DMS 273 treated with DMSO at 0.1 percent for 48 hours (cell line): ENCODE measurements around the gene GGT5.
"Not testable (repeated sequence)": the region's sequence is repeated elsewhere in the genome, so short reads cannot be mapped to it uniquely, and the experiment has no call there.

Experiments
- DNase-seq: peaks from one replicate; lab custom pipeline; 2025; lab: John Stamatoyannopoulos, UW

The GGT5 gene

DNA sequence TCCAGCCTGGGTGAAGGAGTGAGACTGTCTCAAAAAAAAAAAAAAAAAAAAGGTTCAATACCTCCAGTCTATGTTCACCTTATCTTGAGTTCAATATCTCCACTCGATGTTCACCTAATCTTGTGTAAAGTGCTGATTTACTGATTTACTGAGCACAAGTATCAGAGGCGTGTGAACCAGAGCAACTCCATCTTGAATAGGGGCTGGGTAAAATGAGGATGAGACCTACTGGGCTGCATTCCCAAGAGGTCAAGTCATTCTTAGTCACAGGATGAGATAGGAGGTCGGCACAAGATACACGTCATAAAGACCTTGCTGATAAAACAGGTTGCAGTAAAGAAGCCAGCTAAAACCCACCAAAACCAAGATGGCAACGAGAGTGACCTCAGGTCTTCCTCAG, 41.0 kb downstream of the GGT5 start:
- not testable (repeated sequence) for DNase-seq

DNA sequence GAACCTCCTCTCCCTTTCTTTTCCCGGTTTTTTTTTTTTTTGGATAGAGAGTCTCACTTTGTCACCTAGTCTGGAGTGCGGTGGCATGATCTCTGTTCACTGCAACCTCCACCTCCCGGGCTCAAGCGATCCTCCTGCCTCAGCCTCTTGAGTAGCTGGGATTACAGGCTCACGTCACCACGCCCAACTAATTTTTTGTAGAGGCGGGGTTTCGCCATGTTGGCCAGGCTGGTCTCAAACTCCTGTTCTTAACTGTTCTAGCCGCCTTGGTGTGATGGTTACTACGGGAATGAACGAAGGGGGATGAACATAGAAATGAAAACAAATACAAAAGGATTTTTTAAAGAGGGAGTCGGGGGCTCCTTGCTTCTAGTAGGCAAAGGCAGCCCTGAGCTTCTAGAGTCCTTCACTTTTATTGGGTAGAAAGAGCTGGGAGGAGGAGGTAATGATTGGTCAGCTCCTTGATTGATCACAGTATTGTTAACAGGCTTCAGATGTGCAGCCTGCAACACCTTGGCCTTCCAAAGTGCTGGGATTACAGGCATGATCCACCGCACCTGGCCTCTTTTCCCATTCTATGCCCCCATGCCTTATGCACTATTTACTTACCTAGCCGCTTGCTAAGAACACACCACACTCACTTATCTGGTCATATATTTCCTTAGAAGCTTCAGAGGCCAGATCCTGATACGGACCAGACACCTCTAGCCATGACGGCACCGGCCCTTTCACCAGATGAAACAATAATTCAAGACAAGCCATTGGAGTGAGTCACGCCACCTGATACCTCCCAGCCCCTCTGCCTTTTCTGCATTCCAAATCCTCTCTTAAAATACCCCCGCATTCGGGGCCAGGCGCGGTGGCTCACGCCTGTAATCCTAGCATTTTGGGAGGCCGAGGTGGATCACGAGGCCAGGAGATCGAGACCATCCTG, 42.9 kb downstream of the GGT5 start:
- no peak for DNase-seq

DNA sequence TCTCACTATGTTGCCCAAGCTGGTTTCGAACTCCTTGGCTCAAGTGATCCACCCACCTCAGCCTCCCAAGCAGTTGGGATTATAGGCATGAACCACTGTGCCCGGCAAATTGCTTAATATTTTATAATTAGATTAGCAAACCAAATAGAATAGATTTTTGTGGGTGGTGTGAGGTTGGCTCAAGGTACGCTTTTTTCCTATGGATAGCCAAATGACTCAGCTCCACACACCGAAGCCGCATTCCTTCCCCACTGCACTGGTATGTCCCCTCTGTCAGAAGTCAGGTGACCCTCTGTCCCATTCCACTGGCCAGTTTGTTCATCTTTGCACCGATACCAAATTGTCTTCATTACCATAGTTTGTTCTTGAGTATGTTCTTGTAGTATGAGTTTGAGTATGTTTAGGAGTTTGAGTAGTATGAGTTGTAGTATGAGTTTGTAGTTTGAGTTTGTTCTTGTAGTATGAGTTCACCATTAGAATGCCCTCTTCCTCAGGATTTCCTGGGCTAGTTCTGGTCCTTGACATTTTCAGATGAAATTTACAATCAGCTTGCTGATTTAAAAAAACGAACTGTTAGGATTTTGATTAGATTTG, 44.2 kb downstream of the GGT5 start:
- no peak for DNase-seq

DNA sequence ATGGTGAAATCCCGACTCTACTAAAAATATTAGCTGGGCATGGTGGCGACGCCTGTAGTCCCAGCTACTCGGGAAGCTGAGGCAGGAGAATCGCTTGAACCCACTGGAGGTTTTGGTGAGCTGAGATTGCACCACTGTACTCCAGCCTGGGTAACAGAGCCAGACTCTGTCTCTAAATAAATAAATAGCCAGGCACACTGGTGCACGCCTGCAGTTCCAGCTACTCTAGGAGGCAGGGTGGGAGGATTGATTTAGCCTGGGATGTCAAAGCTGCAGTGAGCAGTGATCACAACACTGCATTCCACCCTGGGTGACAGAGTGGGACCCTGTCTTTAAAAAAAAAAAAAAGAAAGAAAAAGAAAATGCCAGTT, 46.2 kb downstream of the GGT5 start:
- DNase-seq: no peak

DNA sequence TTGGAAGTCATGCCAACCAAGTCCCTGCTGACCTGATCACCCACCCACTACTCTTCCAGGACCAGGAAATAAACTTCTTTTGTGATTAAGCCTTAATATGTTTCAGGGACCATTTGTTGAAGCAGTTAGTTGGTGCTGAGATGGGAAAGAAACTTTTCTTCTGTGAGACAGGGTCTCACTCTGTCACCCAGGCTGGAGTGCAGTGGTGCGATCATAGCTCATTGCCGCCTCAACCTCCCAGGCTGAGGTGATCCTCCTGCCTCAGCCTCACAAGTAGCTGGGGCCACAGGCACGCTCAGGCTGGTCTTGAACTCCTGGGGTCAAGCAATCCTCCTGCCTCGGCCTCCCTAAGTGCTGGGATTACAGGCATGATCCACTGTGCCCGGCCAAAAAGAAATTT, 53.0 kb downstream of the GGT5 start:
- DNase-seq: no peak

DNA sequence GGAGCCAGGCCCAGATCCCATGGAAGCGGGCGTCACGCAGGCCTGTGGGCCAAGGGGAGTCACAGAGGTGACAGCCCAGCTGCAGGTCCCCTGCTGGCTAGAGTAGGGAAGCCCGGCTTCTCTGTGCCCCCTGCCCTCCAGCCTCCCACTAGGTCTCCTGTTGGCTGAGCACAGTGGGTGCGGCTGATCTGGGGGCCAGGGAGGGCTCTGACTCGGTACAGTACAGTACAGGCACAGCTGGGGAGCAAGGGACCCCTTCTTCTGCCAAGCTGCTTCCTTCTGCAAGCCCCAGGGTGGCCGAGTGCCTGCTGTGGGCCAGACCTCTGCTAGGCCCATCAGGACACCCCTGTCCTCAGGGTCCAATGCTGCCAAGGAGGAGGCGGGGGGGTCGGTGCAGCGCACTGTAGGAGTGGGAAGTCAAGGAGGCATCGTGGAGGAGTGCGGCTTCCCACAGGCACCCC, 53.5 kb downstream of the GGT5 start:
- no peak for DNase-seq

DNA sequence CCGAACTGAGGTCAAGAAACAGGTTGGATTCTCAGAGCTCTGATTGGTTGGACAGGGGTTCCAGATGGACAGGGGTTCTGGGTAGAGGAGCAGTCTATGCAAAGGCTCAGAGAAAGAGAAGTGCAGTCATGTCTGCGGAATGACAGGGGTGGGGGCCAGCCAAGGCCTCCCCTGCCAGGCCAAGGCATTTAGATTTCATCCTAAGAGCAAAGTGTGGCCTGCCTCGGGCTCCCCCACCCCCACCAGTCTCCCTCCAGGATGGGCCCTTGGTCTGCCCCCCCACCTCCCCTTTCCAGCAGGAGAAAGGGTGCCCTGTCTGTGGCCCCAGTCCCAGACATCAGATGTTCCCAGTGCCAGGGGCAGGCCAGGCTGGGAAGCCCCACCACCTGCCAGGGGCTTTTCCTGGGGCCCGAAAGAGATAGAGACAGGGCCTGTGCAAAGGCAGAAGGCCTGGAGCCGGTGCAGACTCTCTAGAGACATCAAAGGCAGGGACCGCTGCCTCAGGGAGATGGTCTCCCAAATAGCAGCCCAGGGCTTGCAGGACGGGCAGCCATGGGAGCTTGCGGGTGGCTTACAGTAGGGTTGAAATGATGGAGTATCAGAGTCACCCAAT, 54.2 kb downstream of the GGT5 start:
- no peak for DNase-seq

DNA sequence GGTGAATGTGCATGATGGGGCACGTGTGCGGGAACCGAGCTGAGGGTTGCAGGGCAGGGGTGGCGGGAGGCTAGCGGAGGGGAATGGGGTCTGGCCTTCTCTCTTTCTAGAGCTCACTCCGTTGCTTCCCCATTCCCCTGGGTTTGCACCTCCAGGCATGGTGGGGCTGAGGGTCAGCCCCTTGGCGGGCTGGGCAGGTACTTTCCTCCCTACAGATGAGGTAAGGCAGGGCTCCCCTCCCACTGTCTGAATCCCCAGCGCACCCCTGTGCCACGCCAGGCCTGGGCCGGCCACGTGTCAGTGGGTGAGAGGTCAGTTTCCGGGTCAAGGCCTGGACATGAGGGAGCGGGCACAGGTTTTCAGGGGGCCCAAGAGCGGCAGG, 54.7 kb downstream of the GGT5 start:
- DNase-seq: no peak

DNA sequence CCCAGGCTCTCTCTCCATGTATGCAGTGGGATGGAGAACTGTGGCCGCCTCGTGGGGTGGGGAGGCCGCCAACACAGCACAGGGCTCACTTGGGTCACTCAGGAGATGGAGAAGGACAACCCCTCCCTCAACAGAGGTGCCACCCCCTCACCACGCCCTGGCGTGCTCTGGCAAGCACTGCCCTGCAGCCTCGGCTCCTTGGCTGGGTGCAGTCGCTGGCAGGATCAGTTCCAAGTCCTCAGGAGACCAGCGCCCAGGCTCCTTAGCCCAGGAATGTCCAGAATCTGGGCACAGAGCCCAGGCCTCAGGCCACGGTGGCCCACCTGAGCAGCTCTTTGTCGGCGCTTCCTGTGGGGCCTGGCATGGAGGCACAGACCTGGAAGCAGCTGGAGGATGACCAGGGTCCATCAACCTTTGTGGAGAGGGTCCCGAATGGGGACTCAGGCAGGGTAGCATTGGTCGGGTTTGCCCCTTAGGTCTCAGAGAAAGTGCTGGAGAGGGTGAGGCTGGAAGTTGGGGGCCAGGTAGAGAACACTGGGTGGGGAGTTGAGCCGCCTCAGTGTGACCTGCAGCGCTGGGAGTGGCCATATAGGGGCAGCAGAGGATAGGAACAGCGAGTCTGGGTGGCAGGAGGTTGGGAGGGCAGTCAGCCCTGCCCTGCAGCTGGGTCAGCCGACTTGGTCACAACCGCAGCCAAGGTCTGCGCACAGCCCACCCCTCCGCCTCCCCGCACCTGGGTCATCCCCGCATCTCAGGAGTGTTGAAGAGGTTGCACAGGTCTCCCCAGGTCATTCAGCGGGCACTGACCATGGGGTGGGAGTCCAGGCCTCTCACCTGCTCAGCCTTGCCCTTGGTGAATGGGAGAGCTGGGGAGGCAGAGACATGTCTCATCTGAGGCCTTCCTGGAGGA, 55.4 kb downstream of the GGT5 start:
- no peak for DNase-seq

DNA sequence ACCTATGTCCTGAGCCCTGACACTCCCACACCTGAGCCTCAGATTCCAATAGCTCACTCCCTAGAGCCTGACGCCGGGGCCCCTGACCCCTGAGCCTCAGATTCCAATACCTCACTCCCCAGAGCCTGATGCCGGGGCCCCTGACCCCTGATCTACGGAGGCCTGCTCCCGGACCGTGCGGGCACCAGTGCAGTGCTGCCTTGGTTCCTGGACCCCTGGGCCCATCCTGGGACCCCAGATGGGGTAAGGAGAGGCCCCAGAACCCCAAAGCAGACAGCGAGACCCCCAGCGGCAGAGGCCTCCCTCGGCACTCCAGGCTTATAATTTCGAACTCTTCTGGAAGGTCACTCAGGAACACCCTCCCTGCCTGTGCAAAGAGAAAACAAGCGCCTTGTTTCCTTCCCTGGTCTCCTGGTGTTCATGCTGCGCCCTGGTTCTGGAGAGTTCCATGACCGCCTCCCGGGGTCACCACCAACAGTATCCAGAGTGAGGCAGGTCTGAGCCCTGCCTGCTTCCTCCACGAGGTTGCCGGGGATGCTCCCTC, 56.1 kb downstream of the GGT5 start:
- DNase-seq: no peak

DNA sequence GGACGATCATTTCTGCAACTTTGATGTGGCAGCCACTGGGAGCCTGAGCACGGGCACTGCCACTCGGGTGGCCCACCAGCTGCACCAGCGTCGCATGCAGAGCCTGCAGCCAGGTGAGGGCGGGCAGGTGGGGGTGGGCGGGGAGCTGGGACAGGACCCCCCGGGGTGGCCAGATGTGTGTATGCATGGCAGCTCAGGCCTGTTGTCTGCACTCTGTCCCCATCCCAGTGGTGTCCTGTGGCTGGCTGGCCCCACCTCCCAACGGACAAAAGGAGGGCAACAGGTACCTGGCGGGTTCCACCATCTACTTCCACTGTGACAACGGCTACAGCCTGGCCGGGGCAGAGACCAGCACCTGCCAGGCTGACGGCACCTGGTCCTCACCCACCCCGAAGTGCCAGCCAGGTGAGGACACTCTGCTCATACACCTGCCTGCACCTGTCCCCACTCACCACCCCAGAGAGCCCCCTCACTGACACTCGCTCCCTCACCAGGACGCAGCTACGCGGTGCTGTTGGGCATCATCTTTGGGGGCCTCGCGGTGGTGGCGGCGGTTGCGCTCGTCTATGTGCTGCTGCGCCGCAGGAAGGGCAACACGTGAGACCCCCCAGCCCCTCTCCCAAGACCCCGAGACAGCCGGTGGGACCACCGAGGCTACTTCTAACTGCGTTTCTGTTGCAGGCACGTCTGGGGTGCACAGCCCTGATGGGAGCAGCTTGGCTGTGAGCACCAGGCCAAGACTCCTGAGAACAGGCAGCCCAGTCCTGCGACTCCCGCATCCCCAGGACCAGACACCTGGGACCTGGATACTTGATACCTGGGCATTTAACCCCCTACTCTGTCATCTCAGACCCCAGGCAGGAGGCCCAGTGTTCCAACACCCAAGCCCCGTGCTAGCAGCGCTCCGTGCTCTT, 56.9 kb downstream of the GGT5 start:
- no peak for DNase-seq

DNA sequence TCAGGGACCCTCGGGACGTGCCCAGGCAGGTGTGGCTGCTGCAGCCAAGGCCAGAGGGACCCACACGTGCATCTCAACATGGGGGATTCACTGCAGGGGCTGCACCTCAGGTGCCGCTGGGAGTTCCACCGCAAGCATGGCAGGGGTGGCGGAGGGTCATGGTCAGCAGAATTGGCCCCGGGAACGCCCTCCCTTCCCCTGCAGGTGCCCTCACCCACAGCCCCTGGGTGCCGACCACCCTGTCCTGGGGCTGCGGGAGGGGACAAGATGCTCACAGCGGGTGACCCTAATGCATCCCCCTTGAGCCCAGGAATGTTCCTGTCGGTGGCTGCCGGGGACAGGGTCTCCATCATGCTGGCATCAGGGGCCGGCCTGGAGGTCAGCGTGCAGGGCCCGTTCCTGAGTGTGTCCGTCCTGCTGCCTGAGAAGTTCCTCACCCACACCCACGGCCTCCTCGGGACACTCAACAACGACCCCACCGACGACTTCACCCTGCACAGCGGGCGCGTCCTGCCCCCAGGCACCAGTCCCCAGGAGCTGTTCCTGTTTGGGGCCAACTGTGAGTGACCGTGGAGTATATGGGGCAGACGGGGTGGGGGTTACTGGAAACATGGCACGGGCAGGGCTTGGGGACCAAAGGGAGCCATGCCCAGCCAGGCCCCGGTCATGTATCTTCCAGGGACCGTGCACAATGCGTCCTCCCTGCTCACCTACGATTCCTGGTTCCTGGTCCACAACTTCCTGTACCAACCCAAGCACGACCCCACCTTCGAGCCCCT, 57.8 kb downstream of the GGT5 start:
- no peak for DNase-seq

DNA sequence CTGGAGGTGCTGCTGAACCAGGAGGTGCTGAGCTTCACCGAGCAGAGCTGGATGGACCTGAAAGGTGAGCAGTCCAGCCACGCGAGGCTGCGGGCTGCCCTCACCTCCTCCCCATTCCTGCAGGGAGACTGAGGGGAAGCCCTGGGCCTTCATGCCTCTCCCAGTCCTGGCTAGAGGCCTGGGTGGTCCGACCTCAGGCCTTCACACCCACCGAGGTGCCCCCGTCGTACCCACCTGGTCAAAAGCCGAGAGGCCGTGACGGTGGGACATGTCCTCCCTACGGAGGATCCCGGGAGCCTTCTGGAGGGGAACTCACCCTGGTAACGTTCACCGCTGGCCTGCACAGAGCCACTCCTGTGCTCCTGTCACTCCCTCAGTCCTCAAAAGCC, 58.5 kb downstream of the GGT5 start:
- no peak for DNase-seq

DNA sequence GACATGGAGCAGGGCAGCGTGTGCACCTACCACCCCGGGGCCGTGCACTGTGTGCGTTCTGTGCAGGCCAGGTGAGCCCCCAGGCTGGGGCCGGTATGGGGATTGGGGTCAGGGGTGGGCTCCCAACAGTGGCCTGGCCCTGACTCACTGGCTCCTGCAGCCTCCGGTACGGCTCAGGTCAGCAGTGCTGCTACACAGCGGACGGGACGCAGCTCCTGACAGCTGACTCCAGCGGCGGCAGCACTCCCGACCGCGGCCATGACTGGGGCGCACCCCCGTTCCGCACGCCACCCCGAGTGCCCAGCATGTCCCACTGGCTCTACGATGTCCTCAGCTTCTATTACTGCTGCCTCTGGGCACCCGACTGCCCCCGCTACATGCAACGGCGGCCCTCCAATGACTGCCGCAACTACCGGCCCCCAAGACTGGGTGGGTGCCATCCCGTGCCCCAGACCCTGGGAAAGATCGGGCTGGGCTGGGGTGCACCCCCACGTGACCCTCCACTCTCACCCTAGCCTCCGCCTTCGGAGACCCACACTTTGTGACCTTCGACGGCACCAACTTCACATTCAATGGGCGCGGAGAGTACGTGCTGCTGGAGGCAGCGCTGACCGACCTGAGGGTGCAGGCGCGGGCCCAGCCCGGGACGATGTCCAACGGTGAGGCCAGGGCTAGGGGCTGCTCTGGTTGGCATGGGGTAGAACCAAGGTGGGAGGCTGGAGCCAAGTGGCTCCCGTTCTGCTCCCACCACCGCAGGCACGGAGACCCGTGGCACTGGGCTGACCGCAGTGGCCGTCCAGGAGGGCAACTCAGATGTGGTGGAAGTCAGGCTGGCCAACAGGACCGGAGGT, 59.2 kb downstream of the GGT5 start:
- no peak for DNase-seq

DNA sequence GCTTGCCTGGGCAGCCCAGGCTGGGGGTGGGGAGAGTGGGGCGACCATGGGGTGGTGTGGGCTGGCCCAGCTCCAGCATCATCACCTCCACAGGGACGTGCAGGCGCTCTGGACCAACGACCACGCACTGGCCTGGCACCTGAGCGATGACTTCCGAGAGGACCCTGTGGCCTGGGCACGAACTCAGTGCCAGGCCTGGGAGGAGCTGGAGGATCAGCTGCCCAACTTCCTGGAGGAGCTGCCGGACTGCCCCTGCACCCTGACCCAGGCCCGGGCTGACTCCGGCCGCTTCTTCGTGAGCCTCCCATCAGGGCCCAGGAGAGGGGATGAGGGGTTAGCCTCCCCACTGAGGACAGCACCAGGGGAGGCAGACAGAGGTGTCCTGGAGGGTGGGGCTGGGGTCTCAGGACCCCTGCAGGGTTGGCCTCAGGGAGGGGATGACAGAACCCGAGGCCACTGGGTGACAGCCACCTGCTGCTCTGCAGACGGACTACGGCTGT, 59.8 kb downstream of the GGT5 start:
- no peak for DNase-seq

DNA sequence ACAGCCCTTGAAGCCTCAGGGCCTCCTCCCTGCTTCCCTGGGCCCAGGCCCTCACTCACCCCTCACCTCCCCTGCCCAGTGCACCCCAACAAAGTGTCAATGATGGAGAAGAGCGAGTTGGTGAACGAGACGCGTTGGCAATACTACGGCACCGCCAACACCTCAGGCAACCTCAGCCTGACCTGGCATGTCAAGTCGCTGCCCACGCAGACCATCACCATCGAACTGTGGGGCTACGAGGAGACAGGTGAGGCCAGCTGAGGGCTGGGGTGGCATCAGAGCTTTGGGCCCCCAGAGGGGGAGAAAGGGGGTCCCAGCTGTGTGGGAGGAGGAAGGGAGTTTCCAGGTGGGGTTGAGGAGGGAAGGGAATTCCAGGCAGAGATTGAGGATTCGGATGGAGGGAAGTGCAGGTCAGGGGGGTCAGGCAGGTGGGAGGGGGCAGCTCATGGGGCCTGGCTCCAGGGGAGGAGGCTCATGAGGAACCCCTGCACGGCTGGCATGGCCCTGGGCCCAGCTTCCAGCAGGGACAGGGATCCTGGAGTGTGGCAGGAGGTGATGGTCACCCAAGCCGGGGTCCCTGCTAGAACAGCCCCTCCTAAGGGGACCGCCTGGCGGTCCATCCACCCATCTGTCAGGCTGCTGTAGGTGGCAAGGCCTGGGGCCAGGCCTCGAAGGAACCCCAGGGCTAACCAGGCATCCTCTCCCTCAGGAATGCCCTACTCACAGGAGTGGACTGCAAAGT, 60.7 kb downstream of the GGT5 start:
- no peak for DNase-seq

DNA sequence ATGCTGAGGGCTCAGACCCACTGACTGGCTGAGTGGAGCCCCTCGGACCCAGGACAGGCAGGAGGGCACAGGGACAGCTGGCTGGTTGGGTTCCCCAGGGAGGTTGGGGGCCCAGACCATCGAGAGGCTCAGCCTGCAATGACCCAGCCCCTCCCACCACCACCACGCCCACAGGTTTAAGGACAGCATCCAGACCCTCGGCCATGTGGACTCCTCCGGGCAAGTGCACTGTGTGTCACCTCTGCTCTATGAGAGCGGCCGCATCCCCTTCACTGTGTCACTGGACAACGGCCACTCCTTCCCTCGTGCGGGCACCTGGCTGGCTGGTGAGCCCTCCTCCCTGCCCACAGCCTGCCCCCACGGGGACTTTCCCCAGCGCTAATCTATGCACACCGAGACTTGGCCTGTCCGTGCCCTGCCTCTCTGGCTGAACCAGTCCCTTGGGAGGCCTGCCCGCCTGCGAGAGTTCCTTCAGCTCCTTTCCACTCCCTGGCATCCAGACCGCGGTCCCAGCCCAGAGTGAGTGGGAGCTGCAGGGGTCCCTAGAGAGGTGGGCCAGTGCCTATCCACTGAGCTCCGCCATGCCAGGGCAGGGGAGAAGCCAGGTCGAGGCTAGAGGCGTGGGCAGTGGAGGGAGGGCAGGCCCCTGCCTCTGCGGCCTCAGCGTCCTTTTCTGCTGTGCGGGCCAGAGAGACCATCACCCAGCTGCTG, 61.4 kb downstream of the GGT5 start:
- DNase-seq: no peak

DNA sequence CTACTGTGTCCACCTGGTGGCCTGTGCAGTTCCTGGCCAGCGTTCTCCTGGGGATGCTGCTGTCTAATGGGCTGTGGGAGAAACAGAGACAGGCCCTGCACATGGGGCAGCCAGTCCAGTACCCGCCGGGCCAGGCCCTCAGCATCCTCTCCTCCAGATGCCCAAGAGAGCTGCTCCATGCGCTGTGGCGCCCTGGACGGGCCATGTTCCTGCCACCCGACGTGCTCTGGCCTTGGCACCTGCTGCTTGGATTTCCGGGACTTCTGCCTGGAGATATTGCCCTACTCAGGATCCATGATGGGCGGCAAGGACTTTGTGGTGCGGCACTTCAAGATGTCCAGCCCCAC, 62.0 kb downstream of the GGT5 start:
- DNase-seq: not testable (repeated sequence)
